GM19395 (cell line): ENCODE results near the gene NPFFR1.

ENCODE experiments used
- ATAC-seq: cut with Tn5 transposase; IDR thresholded peaks from one replicate; pipeline ENCODE4 v1.9.1; 2021; ENCODE audit warnings: mild to moderate bottlenecking, moderate library complexity; ENCODE audit not compliant: unreplicated experiment

The NPFFR1 gene

GRCh38 chr10:70283445-70284399 lies at the start of gene NPFFR1:
Gene NPFFR1, minus strand, starts transcription at chr10:70284004. Its CDS starts 328 bp downstream, at chr10:70283676.
- ATAC-seq, result no peak

- no peak for ATAC-seq
Measured at GRCh38 chr10:70333268-70333667, 49.5 kb upstream of the NPFFR1 start.

GRCh38 chr10:70331486-70332268 lies 47.9 kb upstream of the NPFFR1 start:
- peak; percentile 85 for ATAC-seq

GRCh38 chr10:70331160-70331485 lies 47.3 kb upstream of the NPFFR1 start:
- no peak for ATAC-seq

- no peak for ATAC-seq
Measured at GRCh38 chr10:70330671-70331070, 46.9 kb upstream of the NPFFR1 start.

- no peak for ATAC-seq
Measured at GRCh38 chr10:70328967-70329366, 45.2 kb upstream of the NPFFR1 start.

GRCh38 chr10:70328018-70328417 lies 44.2 kb upstream of the NPFFR1 start:
- no peak for ATAC-seq

- ATAC-seq, result no peak
Measured at GRCh38 chr10:70324951-70325781, 41.4 kb upstream of the NPFFR1 start.

GRCh38 chr10:70324339-70324861 lies 40.6 kb upstream of the NPFFR1 start:
- ATAC-seq, result peak; percentile 66

GRCh38 chr10:70323697-70324338 lies 40.0 kb upstream of the NPFFR1 start:
- ATAC-seq, result no peak

- ATAC-seq, result no peak
Measured at GRCh38 chr10:70323138-70323696, 39.4 kb upstream of the NPFFR1 start.

- no peak for ATAC-seq
Measured at GRCh38 chr10:70321897-70322890, 38.4 kb upstream of the NPFFR1 start.

GRCh38 chr10:70321233-70321632 lies 37.4 kb upstream of the NPFFR1 start:
- no peak for ATAC-seq

- ATAC-seq, result no peak
Measured at GRCh38 chr10:70320751-70321150, 36.9 kb upstream of the NPFFR1 start.

GRCh38 chr10:70319824-70320223 lies 36.0 kb upstream of the NPFFR1 start:
- ATAC-seq, result no peak

GRCh38 chr10:70319183-70319582 lies 35.4 kb upstream of the NPFFR1 start:
- ATAC-seq, result no peak

- ATAC-seq, result no peak
Measured at GRCh38 chr10:70317943-70318318, 34.1 kb upstream of the NPFFR1 start.

- no peak for ATAC-seq
Measured at GRCh38 chr10:70317272-70317942, 33.6 kb upstream of the NPFFR1 start.
